ENCODE results near the gene GPC3.
"Not testable (repeated sequence)": the region's sequence is repeated elsewhere in the genome, so short reads cannot be mapped to it uniquely, and the experiment has no call there.

GPC3 gene

GRCh38 chrX:133555782-133556458, 429.5 kb downstream of the GPC3 start:
- no peak for DNase-seq (ENCODE audit: low spot score)

GRCh38 chrX:133550665-133551485, 434.5 kb downstream of the GPC3 start:
- DNase-seq (ENCODE audit: low spot score): no peak

- DNase-seq (ENCODE audit: low spot score): no peak
Measured at GRCh38 chrX:133549295-133549933, 436.0 kb downstream of the GPC3 start.

GRCh38 chrX:133546441-133546840, 439.0 kb downstream of the GPC3 start:
- no peak for DNase-seq (ENCODE audit: low spot score)

- DNase-seq (ENCODE audit: low spot score): no peak
Measured at GRCh38 chrX:133544778-133545177, 440.6 kb downstream of the GPC3 start.

- DNase-seq (ENCODE audit: low spot score): no peak
Measured at GRCh38 chrX:133544115-133544514, 441.3 kb downstream of the GPC3 start.

- no peak for DNase-seq (ENCODE audit: low spot score)
Measured at GRCh38 chrX:133543654-133544053, 441.7 kb downstream of the GPC3 start.

DNA sequence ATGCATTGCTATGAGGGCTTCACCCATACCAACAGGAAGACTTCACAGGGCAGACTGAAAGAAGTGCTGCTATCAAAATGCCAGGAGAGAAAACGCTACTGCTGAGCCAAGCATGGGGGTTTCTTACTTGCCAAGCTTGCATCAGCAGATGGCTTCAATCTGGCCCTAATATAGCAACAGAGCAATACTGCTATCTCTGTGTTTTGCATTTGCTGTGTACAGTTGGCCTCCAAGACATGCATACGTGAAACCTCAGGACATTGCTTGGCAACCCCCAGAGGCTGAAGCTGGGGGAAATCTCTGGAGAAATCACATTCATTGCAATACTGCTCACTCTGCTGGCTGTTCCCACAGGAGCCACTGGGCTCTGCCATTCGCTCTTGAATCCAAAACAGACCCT, 442.9 kb downstream of the GPC3 start:
- DNase-seq (ENCODE audit: low spot score): no peak

- DNase-seq (ENCODE audit: low spot score): no peak
Measured at GRCh38 chrX:133541021-133541420, 444.4 kb downstream of the GPC3 start.

- no peak for DNase-seq (ENCODE audit: low spot score)
Measured at GRCh38 chrX:133538148-133538547, 447.2 kb downstream of the GPC3 start.

- no peak for DNase-seq (ENCODE audit: low spot score)
Measured at GRCh38 chrX:133537142-133537541, 448.3 kb downstream of the GPC3 start.

DNA sequence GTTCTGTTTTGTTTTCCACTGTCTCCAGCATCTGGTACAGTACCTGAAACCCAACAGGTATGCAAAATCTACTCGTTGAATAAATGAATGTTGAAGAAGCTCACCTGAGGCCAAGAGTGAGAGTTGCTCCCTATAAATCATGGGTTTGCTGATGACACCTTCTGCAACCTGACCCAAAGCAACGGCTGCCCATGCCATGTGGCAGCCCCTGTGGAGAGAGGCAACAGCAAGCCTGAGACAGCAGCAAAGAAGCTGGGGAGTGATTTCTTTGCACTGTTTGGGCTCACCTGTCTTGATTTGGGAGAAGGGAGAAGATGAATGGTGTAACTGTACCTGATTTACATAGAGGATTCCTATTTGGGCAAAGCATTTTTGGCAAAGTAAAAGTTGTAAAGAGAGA, 450.3 kb downstream of the GPC3 start:
- DNase-seq (ENCODE audit: low spot score): no peak

- no peak for DNase-seq (ENCODE audit: low spot score)
Measured at GRCh38 chrX:133534172-133534571, 451.2 kb downstream of the GPC3 start.

GRCh38 chrX:133533249-133533648, 452.1 kb downstream of the GPC3 start:
- DNase-seq (ENCODE audit: low spot score): no peak

DNA sequence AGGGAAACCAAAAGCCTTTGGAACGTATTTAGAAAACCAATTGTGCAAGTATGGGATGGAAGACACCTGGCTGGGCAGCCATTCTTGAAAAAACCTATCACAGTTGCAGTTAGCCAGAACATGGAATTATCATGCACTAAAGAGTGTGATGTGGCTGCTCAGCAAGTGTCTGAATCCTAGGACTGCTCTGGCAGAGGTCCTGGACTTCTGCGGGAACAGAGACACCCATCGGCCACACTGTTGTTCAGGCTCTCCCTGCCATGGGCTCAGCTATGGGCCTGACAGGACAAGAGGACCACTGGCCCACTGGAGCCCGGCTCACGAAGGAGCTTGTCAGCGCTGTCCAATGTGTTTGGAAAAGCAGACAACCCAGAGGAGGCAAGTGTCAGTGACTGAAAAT, 454.4 kb downstream of the GPC3 start:
- no peak for DNase-seq (ENCODE audit: low spot score)

DNA sequence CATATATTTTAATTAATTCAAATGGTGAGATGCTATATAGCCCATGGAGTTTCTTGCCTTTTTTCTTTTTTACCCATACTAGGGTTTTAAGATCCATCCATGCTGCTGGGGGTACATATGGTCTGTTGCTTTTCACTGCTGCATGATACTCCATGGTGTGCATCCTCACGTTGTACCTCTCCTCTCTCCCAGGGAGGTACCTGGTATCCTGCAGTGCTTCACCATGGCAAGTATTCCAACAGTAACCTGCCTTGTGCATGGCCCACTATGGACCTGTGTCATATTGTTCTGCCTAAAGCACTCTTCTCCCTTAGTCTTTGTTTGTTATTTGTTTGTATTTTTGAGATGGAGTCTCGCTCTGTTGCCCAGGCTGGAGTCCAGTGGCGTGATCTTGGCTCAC, 455.8 kb downstream of the GPC3 start:
- no peak for DNase-seq (ENCODE audit: low spot score)

DNA sequence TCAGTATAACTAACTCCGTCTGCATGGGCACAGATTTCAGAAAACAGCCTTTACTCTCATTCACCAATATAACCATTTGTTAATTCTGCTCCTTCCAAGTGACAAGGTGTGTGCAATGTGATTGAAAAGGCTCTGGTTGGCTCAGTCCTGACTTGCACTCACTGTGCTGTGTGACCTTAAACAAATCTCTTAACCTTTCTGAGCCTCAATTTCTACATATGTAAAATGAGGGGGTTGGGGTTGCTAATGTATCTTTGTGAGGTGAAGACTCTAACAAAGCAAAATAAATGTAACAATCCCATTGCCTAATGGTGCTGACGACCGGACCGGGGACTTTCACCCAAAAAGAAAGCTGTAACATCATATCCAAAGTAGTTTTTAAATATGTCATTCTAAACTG, 457.6 kb downstream of the GPC3 start:
- no peak for DNase-seq (ENCODE audit: low spot score)

GRCh38 chrX:133527415-133527814, 458.0 kb downstream of the GPC3 start:
- DNase-seq (ENCODE audit: low spot score): no peak

GRCh38 chrX:133526773-133527172, 458.6 kb downstream of the GPC3 start:
- not testable (repeated sequence) for DNase-seq (ENCODE audit: low spot score)

DNA sequence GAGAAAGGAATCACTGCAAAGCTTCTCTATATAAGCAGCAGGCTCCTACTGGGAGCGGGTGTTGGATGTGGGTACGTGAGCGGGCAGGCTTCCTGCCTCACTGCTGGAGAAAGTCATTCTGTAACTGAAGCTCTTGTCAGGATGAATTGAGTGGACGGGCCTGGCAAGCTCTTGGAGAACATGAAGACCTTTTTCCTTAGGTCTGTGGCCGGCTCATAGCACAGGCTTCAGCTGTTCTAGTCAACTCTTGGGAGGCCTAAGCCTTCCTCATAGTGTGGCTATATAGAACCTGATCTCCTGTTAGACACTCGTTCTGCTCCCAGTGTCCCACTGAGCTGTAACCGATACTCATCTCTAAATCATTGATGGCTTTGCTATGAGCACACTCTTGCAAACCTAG, 461.9 kb downstream of the GPC3 start:
- no peak for DNase-seq (ENCODE audit: low spot score)

GRCh38 chrX:133523081-133523487, 462.3 kb downstream of the GPC3 start:
- no peak for DNase-seq (ENCODE audit: low spot score)

GRCh38 chrX:133516686-133517085, 468.7 kb downstream of the GPC3 start:
- DNase-seq (ENCODE audit: low spot score): no peak

GRCh38 chrX:133514486-133514885, 470.9 kb downstream of the GPC3 start:
- no peak for DNase-seq (ENCODE audit: low spot score)

Data from hepatic stellate cell (primary cell).